Cardiac atrium fibroblast (primary cell): ENCODE data around the gene JUND. TPM values are rescaled to one million over a fixed set of nuclear protein-coding genes. Genes with fewer than 3 reads are reported as not detected.

Experiments used
- total RNA-seq: library from RNA; depleted of rRNA; stranded (reverse); fragments of >200 nt; gene quantifications from 2 replicates; pipeline ENCODE4 v1.2.3, GENCODE V29; 2015

Gene JUND
- 57.8 and 107 TPM in 2 replicates for total RNA-seq

DNA sequence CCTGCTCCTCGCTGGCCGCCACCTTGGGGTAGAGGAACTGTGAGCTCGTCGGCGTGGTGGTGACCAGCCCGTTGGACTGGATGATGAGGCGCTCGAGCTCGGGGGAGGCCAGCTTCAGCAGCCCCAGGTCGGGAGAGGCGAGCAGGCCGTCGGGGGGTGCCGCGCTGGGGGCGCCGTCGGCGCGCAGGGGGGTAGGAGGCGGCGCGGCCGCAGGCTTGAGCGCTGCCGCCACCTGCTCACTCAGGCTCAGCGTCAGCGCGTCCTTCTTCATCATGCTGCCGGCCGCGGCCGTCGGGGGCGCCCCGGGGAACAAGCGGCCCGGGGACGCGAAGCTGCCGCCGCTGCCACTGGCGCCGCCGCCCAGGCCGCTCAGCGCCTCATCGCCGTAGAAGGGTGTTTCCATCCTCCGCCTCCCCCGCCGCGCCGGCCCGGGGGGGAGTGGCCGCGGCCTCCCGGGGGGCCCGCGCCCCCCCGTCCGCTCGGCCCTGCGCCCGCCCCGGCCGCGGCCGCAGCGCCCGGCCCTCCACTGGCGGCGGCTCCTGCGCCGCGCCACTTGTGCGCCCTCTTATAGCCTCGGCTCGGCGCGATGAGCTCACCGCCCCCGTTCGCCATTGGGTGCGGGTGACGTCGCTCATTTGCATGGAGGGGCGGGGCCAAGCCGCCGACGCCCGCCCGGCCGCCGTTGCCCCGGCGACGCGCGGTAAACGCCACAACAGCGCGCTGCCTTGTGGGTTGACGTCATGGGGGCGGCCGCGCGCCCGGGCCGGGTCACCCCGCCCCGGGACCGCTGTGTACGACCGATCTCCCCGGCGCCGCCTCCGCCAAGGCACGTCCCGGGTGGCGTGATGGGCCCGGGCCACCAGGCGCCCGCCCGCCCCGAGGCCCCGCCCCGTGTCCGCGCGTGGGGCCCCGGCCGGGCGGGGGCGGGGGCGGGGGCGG, at the start of gene JUND:
Gene JUND, minus strand, starts transcription at position 541 of the 939 bp plus-strand sequence. Its CDS starts 138 bp downstream, at position 403.

GRCh38 chr19:18322759-18323460, 41.5 kb upstream of the JUND start, which contains the start of gene LSM4:
Gene LSM4, minus strand, starts transcription at chr19:18323076. Its CDS starts 56 bp downstream, at chr19:18323020.

GRCh38 chr19:18274219-18274780, 7.1 kb downstream of the JUND start, which contains the start of gene IQCN:
Gene IQCN, minus strand, starts transcription at chr19:18274452. Its CDS starts 4,974 bp downstream, at chr19:18269478.

Other genes starting within 250 kb of the JUND start
- 0.16 TPM in 1 of 2 replicates, not detected in the other for gene IL12RB1, start 194.7 kb downstream of the JUND start, total RNA-seq
- gene MAST3, start 183.8 kb downstream of the JUND start, total RNA-seq, result 2.3 and 6.8 TPM in 2 replicates
- gene PIK3R2, start 128.5 kb downstream of the JUND start, total RNA-seq, result 13.4 and 17.5 TPM in 2 replicates
- gene IFI30, start 107.8 kb downstream of the JUND start, total RNA-seq, result 13.1 and 26.9 TPM in 2 replicates
- 74.0 and 75.2 TPM in 2 replicates for gene MPV17L2, start 88.4 kb downstream of the JUND start, total RNA-seq
- 1.5 and 6.7 TPM in 2 replicates for gene RAB3A, start 77.6 kb downstream of the JUND start, total RNA-seq
- gene PDE4C, start 55.2 kb downstream of the JUND start, total RNA-seq, result 3.2 and 5.2 TPM in 2 replicates
- 0.81 and 2.0 TPM in 2 replicates for gene IQCN, start 7.2 kb downstream of the JUND start, total RNA-seq
- gene LSM4, start 41.5 kb upstream of the JUND start, total RNA-seq, result 162 and 199 TPM in 2 replicates
- 3.4 and 7.8 TPM in 2 replicates for gene PGPEP1, start 59.0 kb upstream of the JUND start, total RNA-seq
- gene GDF15, start 104.5 kb upstream of the JUND start, total RNA-seq, result 18.2 and 19.8 TPM in 2 replicates
- not detected in 2 replicates for gene LRRC25, start 116.0 kb upstream of the JUND start, total RNA-seq
- 99.8 and 114 TPM in 2 replicates for gene SSBP4, start 137.8 kb upstream of the JUND start, total RNA-seq
- gene ISYNA1, start 156.5 kb upstream of the JUND start, total RNA-seq, result 19.5 and 29.5 TPM in 2 replicates
- 12.3 and 21.4 TPM in 2 replicates for gene ELL, start 240.4 kb upstream of the JUND start, total RNA-seq